C4-2B (cell line): ENCODE measurements around the gene GPR158.

ENCODE experiments used
- CTCF ChIP-seq: fragments of 450-650 bp; conservative IDR thresholded peaks from 2 replicates; pipeline ENCODE4 v1.5.1; 2017; ENCODE audit warnings: mild to moderate bottlenecking
- ZFX ChIP-seq: fragments of 450-650 bp; IDR thresholded peaks from 2 replicates; pipeline ENCODE4 v1.6.1; 2017

GRCh38 chr10:25142116-25142864 is 32.5 kb upstream of the GPR158 start:
- TF ChIP-seq CTCF (no peak), ZFX (no peak)
